Right atrium auricular region (tissue), 2 donors: Measurements from ENCODE around the gene SPATA32. TPM values are rescaled to one million over a fixed set of nuclear protein-coding genes. Genes with fewer than 3 reads are reported as not detected.

ENCODE experiments used
- DNase-seq: peaks from one replicate; pipeline ENCODE4 v3.0.0-alpha.2; 2019; ENCODE audit warnings: low spot score
- H3K27ac ChIP-seq, 2 donors: fragments of 200-600 bp; sonication (generic); 1 replicate in 1 of 2; 2 replicates in 1 of 2; pipeline ENCODE4 v1.5.1; 2016 to 2019
- H3K27me3 ChIP-seq, 2 donors: fragments of 200-600 bp; sonication (generic); one replicate each; pipeline versions ENCODE4 v1.5.1 to v1.6.0; 2017 to 2019
- H3K36me3 ChIP-seq: fragments of 200-600 bp; sonication (generic); one replicate; pipeline ENCODE4 v1.5.1; 2016
- H3K4me1 ChIP-seq, 2 donors: fragments of 200-600 bp; sonication (generic); one replicate each; pipeline versions ENCODE4 v1.5.1 to v1.6.0; 2017 to 2019
- H3K4me3 ChIP-seq, 2 donors: fragments of 200-600 bp; sonication (generic); 1 replicate in 1 of 2; 2 replicates in 1 of 2; pipeline ENCODE4 v1.5.1; 2017 to 2019; ENCODE audit warnings: mild to moderate bottlenecking in 1 of 2, moderate library complexity in 1 of 2
- H3K9me3 ChIP-seq, 2 donors: fragments of 200-600 bp; sonication (generic); one replicate each; pipeline ENCODE4 v1.5.1; 2019
- total RNA-seq, 2 donors: library from RNA; depleted of rRNA; stranded (reverse); fragments of >200 nt; gene quantifications; one replicate each; pipeline ENCODE4 v1.1.0, GENCODE V29; 2016
- TF ChIP-seq, protein P1 (sequence below), 2 donors: fragments of 200-600 bp; sonication (generic); IDR thresholded peaks; one replicate each; pipeline ENCODE4 v1.5.1; 2019; ENCODE audit warnings: antibody characterized with exemption in 2 of 2

The SPATA32 gene
- total RNA-seq, 2 donors from 2014 or later: not detected

DNA sequence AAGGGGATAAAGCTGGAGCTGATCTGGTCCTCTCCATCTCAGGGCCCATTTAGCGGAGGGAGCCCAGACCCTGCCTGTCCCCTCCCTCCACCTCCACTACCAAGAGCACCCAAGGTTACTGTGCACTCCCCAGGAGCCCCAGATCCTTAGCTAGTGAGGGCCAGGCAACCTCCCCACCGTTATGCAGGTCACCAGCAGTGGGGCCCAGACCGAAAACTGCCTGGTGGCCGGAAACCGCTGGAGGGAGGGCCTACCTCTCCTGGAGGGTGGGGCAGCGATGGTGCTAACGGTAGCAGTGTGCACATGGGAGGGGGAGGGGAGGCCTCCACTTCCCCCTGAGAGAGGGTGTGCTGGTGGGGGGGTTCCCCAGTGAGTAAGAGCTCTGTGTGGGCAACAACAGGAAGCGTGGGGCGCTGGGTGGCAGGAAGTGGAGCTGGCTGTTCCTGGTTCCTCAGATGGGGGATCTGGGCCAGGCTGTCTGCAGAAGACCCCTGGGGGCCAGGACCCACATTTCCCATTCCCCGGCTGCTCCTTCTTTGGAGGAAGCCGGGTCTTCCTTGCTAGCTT is 35.8 kb downstream of the SPATA32 start:
- no peaks in the 10 kb centered on the region for H3K36me3 ChIP-seq
- TF ChIP-seq, protein P1, sequence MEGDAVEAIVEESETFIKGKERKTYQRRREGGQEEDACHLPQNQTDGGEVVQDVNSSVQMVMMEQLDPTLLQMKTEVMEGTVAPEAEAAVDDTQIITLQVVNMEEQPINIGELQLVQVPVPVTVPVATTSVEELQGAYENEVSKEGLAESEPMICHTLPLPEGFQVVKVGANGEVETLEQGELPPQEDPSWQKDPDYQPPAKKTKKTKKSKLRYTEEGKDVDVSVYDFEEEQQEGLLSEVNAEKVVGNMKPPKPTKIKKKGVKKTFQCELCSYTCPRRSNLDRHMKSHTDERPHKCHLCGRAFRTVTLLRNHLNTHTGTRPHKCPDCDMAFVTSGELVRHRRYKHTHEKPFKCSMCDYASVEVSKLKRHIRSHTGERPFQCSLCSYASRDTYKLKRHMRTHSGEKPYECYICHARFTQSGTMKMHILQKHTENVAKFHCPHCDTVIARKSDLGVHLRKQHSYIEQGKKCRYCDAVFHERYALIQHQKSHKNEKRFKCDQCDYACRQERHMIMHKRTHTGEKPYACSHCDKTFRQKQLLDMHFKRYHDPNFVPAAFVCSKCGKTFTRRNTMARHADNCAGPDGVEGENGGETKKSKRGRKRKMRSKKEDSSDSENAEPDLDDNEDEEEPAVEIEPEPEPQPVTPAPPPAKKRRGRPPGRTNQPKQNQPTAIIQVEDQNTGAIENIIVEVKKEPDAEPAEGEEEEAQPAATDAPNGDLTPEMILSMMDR (IDR thresholded peaks at IDR 0.05): no peak
- H3K9me3 ChIP-seq: no peaks in the 10 kb centered on the region
- H3K4me1 ChIP-seq: peaks cover 0 to 90% of the 10 kb centered on the region in 2 donors
- peak overlapping the region; percentile 84 to 86 for H3K27ac ChIP-seq
- DNase-seq: peak; percentile 77
- H3K4me3 ChIP-seq: no peak overlapping the region
- no peaks in the 10 kb centered on the region for H3K27me3 ChIP-seq

DNA sequence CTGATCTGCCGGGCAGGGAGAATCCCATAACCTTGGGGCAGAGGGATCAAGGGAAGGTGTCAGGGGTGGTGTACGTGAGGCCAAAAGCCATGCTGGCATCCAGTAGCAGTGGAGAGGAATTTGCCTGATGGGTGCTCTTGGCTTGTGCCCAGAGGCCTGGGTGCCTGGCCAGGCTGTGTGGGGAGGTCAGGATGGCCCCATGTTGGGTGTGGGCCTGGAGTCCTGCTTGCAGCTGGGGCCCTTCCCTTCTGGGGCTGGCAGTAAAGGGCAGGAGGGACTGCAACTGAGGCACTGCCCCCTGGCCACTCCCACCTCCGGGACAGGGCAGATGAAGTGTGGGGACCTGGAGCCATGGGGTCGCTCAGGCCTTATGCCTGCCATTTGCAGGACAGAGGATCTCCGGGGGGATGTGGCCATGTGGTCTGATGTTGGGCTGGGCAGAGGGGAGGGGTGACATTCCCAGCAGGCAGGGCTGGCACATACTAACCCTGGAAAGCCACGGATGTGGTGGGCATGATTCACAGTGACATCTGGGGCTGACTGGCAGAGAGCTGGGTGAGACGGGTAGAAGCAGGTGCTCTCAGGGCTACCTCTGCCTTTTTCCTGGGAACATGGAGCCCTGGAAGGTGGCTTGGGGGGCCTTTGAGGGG is 36.7 kb downstream of the SPATA32 start:
- DNase-seq: no peak
- TF ChIP-seq, protein P1 (IDR thresholded peaks at IDR 0.05): no peak
- no peaks in the 10 kb centered on the region for H3K36me3 ChIP-seq
- peaks cover 0 to 84% of the 10 kb centered on the region in 2 donors for H3K4me1 ChIP-seq
- H3K27me3 ChIP-seq: no peaks in the 10 kb centered on the region
- no peak overlapping the region for H3K4me3 ChIP-seq
- H3K9me3 ChIP-seq: no peaks in the 10 kb centered on the region
- peak overlapping the region; percentile 84 to 86 for H3K27ac ChIP-seq

DNA sequence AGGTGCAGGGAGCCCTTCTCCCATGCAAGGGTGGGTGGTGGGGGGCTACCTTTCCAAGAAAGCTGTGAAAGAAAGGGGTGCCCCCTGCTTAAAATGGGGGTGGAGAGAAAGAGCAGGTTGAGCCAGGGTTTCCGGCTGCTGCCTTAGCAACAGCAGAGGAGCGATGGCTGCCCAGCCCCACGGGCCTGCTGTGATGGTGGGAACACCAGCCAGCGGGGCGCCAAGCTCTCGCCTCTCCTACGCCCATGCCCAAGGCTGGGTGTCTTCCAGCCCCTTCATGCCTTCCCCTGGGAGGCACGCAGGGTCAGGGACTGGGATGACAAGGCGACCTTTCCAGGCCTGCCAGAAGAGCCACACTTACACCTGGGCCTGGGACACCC is 37.2 kb downstream of the SPATA32 start:
- Histone ChIP-seq H3K4me1 (peaks cover 0 to 79% of the 10 kb centered on the region in 2 donors), H3K4me3 (no peak overlapping the region), H3K27ac (peak overlapping the region; percentile 84 to 86), H3K9me3 (no peaks in the 10 kb centered on the region), H3K36me3 (no peaks in the 10 kb centered on the region), H3K27me3 (no peaks in the 10 kb centered on the region)
- DNase-seq: no peak
- TF ChIP-seq, protein P1 (IDR thresholded peaks at IDR 0.05): no peak

DNA sequence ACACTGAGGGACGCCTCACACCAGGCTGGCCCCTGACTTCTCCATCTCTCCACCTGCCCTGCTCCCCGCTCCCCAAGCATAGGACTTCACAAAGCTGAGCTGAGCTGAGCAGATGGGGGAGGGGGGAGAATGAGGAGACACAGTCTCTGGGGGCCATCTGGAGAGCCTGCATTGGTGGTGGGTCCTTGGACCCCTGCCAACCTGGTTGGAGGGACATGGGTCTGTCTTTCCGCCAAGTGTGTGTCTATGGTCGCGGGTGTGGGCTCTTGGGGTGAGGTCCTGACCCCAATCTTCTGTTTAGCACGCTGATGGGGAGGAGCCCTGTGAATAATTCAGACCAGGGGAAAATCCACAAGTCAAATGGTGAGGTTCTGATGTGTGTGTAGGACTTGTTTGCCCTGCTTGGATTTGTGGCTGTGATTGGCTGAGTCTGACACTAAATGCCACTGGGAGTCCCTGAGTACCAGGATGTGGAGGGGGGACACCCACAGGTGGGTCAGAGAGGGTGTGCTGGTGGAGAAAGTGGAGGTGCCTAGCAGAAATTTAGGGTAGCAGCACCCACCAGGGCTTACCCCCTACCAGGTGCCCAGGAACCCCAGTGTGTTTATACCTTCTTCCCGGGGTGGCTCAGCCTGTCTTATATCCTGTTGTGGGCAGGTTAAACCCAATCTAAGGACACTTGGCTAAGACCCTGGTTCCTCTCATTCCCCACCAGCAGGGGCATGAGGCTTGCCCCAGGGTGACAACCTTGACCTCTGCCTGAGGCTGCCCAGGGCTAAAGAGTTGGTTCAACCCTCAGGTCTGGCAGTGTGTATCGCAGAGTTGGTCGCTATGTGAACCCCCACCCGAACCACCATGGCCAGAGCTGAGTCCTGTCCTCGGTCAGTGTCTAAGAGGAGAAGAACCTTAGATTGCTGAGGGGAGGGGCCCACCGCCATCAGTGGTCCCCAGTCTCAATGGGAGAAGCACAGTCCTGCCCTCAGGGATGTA is 38.1 kb downstream of the SPATA32 start:
- peak overlapping the region; percentile 84 to 86 for H3K27ac ChIP-seq
- peak overlapping the region in 1 of 2 donors; percentile 74 for H3K4me3 ChIP-seq
- no peaks in the 10 kb centered on the region for H3K36me3 ChIP-seq
- peaks cover 0 to 70% of the 10 kb centered on the region in 2 donors for H3K4me1 ChIP-seq
- H3K9me3 ChIP-seq: no peaks in the 10 kb centered on the region
- no peaks in the 10 kb centered on the region for H3K27me3 ChIP-seq
- TF ChIP-seq, protein P1 (IDR thresholded peaks at IDR 0.05): no peak
- no peak for DNase-seq

DNA sequence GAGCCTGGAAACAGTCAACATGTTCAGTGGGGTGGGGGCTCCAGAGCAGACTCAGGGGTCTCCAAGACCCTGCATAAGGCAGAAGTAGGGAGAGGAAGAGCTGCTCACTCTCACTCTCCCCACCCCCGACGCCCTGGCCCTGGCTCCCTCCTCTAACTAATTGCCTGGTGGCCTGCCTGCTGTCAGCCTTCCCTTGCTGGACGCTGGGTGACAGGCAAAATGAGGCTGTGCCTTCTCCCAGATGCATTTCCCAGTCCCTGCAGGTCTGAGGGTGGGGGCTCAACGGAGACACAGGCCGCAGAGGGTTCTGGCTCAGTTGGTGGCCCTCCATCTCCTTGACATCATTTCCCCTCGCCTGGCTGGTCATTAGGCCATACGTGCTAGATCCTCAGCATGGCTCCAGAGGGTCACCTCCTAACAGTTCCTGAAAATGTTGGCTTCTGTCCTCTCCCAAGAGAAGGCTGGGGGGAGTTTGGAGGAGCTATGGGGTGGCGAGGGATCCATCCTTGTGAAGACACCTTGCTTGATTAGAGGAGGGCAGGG is 38.8 kb downstream of the SPATA32 start:
- Histone ChIP-seq H3K9me3 (no peaks in the 10 kb centered on the region), H3K36me3 (no peaks in the 10 kb centered on the region), H3K4me1 (peaks cover 0 to 63% of the 10 kb centered on the region in 2 donors), H3K4me3 (peak overlapping the region; percentile 64 to 74), H3K27me3 (no peaks in the 10 kb centered on the region), H3K27ac (peak overlapping the region; percentile 59 to 73)
- no peak for DNase-seq
- TF ChIP-seq, protein P1 (IDR thresholded peaks at IDR 0.05): no peak
